Brain microvascular endothelial cell (primary cell): ENCODE results near the gene BEST4.
"Not testable (repeated sequence)": the region's sequence is repeated elsewhere in the genome, so short reads cannot be mapped to it uniquely, and the experiment has no call there.

Source experiments
- DNase-seq: peaks from one replicate; pipeline ENCODE4 v3.0.0-alpha.2; 2020
- H3K27ac ChIP-seq: fragments of 250-450 bp; sonication (Bioruptor Pico); 2 replicates; pipeline ENCODE4 v1.5.1; 2020; ENCODE audit warnings: mild to moderate bottlenecking, moderate library complexity
- H3K27me3 ChIP-seq: fragments of 250-450 bp; sonication (Bioruptor Pico); replicated peaks from 2 replicates; pipeline ENCODE4 v1.5.1; 2020; ENCODE audit warnings: mild to moderate bottlenecking
- H3K36me3 ChIP-seq: fragments of 250-450 bp; sonication (Bioruptor Pico); replicated peaks from 2 replicates; pipeline ENCODE4 v1.5.1; 2020; ENCODE audit warnings: mild to moderate bottlenecking
- H3K4me3 ChIP-seq: 2 replicates; pipeline ENCODE4 v1.5.1; 2011; ENCODE audit warnings: low read depth, mild to moderate bottlenecking, control low read depth, low read length, moderate library complexity
- in situ Hi-C: cut with HindIII; loops from 2 replicates; pipeline ENCODE4 v1.10.0; 2017; ENCODE audit warnings: low sequenced_read_pairs, low pct_ligation_motif_present
- TF ChIP-seq, protein P1 (sequence below): IDR thresholded peaks from 2 replicates; pipeline ENCODE4 v1.5.1; 2011; ENCODE audit warnings: low read depth, mild to moderate bottlenecking, moderate library complexity, low read length, control low read depth, inconsistent platforms; ENCODE audit errors: missing control alignments

Gene BEST4

DNA sequence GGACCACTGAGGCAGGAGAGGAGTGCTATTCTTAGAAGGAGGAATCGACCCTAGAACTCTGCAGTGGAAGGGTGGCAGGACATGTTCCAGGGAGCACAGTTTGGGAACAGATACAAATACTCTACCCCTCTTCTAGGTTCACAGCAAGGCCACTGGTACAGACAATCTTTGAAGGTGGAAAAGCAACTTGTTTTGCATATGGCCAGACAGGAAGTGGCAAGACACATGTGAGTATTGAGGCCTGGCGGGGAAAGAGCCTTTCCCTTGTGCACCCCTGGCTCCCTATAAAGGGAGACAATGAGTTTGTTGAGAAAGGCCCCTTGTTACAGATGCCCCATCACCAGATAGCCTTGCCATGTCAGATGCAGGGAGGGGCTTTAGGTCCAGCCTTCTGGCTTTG is 30.6 kb downstream of the BEST4 start:
- DNase-seq, result no peak
- Histone ChIP-seq H3K36me3 (peaks cover 9% of the 10 kb centered on the region), H3K27me3 (no peaks in the 10 kb centered on the region), H3K4me3 (no peak overlapping the region), H3K27ac (no peak overlapping the region)
- TF ChIP-seq, protein P1, sequence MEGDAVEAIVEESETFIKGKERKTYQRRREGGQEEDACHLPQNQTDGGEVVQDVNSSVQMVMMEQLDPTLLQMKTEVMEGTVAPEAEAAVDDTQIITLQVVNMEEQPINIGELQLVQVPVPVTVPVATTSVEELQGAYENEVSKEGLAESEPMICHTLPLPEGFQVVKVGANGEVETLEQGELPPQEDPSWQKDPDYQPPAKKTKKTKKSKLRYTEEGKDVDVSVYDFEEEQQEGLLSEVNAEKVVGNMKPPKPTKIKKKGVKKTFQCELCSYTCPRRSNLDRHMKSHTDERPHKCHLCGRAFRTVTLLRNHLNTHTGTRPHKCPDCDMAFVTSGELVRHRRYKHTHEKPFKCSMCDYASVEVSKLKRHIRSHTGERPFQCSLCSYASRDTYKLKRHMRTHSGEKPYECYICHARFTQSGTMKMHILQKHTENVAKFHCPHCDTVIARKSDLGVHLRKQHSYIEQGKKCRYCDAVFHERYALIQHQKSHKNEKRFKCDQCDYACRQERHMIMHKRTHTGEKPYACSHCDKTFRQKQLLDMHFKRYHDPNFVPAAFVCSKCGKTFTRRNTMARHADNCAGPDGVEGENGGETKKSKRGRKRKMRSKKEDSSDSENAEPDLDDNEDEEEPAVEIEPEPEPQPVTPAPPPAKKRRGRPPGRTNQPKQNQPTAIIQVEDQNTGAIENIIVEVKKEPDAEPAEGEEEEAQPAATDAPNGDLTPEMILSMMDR, result no peak
- in situ Hi-C loops, result no loop called here

DNA sequence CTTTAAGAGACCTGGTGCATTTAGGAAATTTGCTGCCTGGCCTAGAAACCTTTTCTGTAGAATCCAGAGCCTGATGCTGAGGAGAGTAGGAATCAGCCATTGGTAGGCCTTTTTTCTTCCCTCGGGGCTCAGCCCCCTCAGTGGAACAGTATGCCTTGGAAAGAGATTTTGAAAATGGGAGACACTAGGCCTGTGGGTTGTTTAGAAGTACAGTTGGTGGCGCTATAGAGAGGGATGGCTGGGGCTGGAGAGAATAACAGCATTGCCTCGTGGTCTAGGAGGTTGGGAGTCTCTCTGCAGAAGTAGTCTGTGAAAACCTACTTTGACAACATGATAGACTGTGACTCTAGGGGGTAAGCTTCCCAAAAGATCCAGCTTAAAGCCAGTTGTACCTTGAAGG is 40.1 kb downstream of the BEST4 start:
- no peak for DNase-seq
- Histone ChIP-seq H3K4me3 (no peak overlapping the region), H3K27me3 (no peaks in the 10 kb centered on the region), H3K27ac (no peak overlapping the region), H3K36me3 (peaks cover 4% of the 10 kb centered on the region)
- TF ChIP-seq, protein P1, result peak; percentile 4
- in situ Hi-C loops, result no loop called here

DNA sequence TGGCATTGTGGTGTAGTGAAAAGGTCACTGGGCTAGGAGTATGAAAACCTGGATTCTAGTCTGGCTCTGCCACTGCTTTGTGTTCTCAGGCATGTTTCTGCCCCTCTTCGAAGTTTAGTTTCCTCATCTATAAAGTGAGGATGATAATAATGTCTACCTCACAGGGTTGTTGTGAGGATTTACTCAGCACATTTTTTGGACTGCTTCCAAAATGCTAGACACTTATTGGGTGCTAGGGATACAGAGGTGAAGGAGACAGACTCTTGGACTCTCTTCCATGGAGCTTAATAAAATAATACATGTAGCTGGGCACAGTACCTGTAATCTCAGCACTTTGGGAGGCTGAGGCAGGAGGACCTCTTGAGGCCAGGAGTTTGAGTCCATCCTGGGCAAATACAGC is 44.8 kb downstream of the BEST4 start:
- in situ Hi-C loops, result no loop called here
- no peak for DNase-seq
- TF ChIP-seq, protein P1, result no peak
- Histone ChIP-seq H3K36me3 (no peaks in the 10 kb centered on the region), H3K4me3 (no peak overlapping the region), H3K27ac (no peak overlapping the region), H3K27me3 (no peaks in the 10 kb centered on the region)

DNA sequence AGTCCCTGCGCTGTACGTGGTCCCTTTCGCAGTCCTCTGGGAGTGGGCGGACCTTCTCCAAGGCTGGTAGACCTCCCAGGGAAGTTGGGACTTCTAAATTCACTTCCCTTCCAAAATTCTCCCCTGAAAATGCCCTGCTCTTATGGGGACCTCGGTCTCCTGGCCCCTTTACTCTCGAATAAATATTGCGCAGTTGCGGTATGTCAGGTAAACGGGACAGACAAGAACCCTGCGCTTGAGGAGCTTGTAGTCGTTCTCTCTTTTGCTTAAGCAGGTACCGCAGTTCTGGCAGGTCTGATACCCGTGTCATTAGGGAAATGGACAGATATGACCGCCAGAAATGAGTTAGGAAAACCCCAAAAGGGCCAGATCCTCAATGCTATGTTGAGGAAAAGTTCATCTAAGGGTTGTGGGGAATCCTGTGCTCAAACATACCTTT is 47.8 kb downstream of the BEST4 start:
- in situ Hi-C loops, result no loop called here
- TF ChIP-seq, protein P1, result no peak
- no peaks in the 10 kb centered on the region for H3K36me3 ChIP-seq
- peak overlapping the region; percentile 89 for H3K4me3 ChIP-seq
- H3K27me3 ChIP-seq, result no peaks in the 10 kb centered on the region
- no peak for DNase-seq
- no peak overlapping the region for H3K27ac ChIP-seq

DNA sequence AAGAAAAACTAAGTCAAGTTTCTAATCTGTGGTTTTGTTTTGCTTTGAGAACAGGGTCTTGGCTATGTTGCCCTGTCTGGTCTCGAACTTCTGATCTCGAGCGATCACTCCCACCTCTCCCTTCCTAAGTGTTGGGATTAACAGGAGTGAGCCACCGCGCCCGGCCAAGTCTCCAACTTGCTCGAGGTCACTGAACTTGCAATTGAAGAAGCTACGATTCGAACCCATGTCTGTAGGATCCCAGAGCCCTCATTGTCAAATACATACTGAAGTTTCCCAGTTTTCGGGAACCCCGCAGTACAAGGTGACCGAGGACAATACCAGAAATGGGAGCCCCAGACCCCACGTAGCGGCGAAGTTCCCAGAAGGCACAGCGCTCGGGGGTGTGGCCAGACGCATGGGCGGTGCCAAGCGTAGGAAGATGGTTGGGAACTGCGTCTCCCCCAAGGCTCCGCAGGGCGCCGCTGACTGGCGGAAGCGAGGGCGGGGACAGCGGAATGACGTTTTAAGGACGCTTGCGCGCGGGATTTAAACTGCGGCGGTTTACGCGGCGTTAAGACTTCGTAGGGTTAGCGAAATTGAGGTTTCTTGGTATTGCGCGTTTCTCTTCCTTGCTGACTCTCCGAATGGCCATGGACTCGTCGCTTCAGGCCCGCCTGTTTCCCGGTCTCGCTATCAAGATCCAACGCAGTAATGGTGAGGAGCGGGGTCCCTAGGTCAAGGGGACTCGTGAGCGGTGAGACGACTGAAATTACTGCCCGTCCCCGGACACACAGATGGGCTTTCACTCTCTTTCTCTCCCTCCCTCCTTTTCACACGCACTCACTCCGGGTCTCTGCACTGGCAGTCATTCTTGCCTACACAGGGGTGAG is 48.4 kb downstream of the BEST4 start, which contains the start of gene KIF2C:
KIF2C (plus strand) TSS at position 531 of the 872 bp plus-strand sequence; CDS start at position 627, 96 bp downstream.
- TF ChIP-seq, protein P1, result no peak
- H3K4me3 ChIP-seq, result peak within 1 kb of the TSS; percentile 89
- H3K27ac ChIP-seq, result peak within 1 kb of the TSS; percentile 42
- DNase-seq, result peak; percentile 96
- in situ Hi-C loops, result no loop called here
- no peaks in the 10 kb centered on the region for H3K27me3 ChIP-seq
- H3K36me3 ChIP-seq, result no peaks in the 10 kb centered on the region

DNA sequence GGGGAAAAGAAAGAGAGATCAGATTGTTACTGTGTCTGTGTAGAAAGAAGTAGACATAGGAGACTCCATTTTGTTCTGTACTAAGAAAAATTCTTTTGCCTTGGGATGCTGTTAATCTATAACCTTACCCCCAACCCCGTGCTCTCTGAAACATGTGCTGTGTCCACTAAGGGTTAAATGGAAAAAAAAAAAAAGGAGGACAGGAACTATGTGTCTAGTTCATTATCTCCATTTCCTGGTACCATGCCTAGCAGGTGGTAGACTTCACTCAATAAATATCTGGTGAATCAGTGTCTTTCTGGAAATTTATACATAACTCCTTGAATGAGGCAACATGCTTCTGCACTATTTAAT is 49.0 kb downstream of the BEST4 start:
- H3K27me3 ChIP-seq, H3K36me3 ChIP-seq, in situ Hi-C loops, DNase-seq: not testable (repeated sequence)
- Histone ChIP-seq H3K27ac (peak overlapping the region; percentile 42), H3K4me3 (peak overlapping the region; percentile 89)
